Measurements from ENCODE around the gene USP46.

USP46 gene

DNA sequence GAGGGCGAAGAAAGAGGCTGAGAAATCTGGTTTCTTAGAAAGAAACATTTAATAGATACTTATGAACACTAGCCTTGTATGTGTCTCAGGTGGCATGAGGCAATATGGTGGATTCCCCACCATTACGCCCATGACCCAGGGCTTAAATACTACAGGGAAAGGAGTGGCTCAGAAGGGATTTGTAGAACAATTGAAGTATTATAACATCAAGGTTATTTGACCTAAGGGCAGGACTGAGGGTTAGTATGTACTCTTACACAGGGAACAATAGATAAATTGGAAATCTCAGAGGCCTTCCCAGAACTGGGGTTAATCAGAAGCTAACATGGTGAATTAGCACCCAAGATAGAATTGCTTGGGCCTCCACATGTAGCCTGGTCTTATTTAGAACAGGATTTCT, 11.0 kb upstream of the USP46 start:
- no peaks in the 10 kb centered on the region for H3K4me1 Mint-ChIP-seq (ENCODE audit: low read depth in 2 of 2)
- H3K27ac Mint-ChIP-seq = no peak overlapping the region
- DNase-seq (no peak), ATAC-seq (replicated peaks) (no peak)
- H3K4me3 Mint-ChIP-seq = no peak overlapping the region
- H3K36me3 Mint-ChIP-seq (ENCODE audit: insufficient read depth) = peaks cover 3% of the 10 kb centered on the region
- peaks cover 36 to 49% of the 10 kb centered on the region in 2 donors for H3K27me3 Mint-ChIP-seq
- H3K9me3 Mint-ChIP-seq = no peaks in the 10 kb centered on the region

DNA sequence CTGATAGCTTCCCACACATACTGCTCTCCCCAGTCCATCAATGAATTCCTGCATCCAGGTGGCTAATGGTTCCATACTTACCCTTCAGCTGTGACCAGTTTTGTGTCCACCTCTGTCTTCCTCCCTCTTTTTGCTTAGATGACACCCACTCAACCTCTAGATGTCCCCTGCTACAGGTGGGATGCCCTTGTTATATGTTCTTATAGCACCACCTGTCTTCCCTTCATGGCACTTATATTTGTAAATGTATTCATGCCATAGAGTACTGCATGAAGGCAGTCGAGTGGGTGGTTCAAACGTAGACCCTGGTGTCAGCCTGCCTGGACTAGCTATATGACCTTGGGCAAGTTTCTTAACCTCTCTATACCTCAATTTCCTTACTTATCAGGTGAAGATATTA, 6.5 kb upstream of the USP46 start:
- H3K9me3 Mint-ChIP-seq = no peaks in the 10 kb centered on the region
- H3K4me3 Mint-ChIP-seq = no peak overlapping the region
- no peaks in the 10 kb centered on the region for H3K36me3 Mint-ChIP-seq (ENCODE audit: insufficient read depth)
- H3K27ac Mint-ChIP-seq = no peak overlapping the region
- H3K27me3 Mint-ChIP-seq = peaks cover 28 to 37% of the 10 kb centered on the region in 2 donors
- DNase-seq (no peak), ATAC-seq (replicated peaks) (peak; percentile 65)
- peaks cover 2 to 4% of the 10 kb centered on the region in 2 donors for H3K4me1 Mint-ChIP-seq (ENCODE audit: low read depth in 2 of 2)

DNA sequence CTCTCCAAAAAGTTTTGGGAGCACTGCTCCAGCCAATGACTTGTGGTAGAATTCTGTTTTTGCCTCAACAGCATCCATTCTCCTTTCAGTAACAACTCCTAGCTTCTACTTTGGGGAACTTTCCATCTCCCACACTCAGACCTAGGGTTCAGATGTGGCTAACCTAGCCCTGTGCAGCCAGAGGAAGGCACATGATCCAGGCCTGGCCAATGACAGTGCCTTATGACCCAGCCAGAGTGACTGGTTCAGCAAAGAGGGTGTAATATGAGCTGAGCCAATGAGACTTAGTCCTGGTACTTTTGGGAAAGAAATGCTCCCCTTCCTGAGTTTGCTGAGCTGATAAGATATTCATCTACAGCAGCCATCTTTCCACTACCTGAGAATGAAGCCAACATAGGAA, 5.4 kb upstream of the USP46 start:
- DNase-seq = no peak
- Mint-ChIP-seq H3K4me1 (ENCODE audit: low read depth in 2 of 2) (peaks cover 8 to 9% of the 10 kb centered on the region in 2 donors), H3K9me3 (no peaks in the 10 kb centered on the region), H3K4me3 (no peak overlapping the region), H3K27ac (no peak overlapping the region), H3K36me3 (ENCODE audit: insufficient read depth) (no peaks in the 10 kb centered on the region), H3K27me3 (peaks cover 19 to 26% of the 10 kb centered on the region in 2 donors)
- ATAC-seq (replicated peaks) = no peak

DNA sequence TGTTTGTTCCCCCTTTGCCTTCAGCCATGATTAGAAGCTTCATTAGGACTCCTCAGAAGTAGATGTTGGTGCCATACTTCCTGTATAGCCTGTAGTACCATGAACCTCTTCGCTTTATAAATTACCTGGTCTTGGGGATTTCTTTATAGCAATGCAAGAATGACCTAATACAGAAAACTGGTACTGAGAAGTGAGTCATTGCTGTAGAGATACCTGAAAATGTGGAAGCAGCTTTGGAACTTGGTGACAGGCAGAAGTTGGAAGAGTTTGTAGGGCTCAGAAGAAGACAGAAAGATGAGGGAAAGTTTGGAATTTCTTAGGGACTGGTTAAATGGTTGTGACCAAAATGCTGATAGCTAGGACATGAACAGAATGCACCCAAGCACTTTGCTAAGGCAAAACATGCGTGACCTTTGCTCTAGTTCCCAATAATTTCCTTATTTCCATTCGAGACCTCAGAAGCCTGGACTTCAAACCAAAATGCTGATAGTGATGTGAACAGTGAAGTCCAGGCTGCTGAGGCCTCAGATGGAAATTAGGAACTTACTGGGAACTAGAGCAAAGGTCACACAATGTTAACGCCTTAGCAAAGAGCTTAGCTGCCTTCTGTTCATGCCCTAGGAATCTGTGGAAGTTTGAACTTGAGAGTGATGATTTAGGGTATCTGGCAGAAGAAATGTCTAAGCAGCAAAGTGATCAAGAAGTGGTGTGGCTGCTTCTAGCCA, 3.0 kb upstream of the USP46 start:
- DNase-seq (no peak), ATAC-seq (replicated peaks) (no peak)
- H3K36me3 Mint-ChIP-seq (ENCODE audit: insufficient read depth) = no peaks in the 10 kb centered on the region
- H3K27me3 Mint-ChIP-seq = peaks cover under 1 to 3% of the 10 kb centered on the region in 2 donors
- H3K4me1 Mint-ChIP-seq (ENCODE audit: low read depth in 2 of 2) = peaks cover 15 to 16% of the 10 kb centered on the region in 2 donors
- no peak overlapping the region for H3K4me3 Mint-ChIP-seq
- no peaks in the 10 kb centered on the region for H3K9me3 Mint-ChIP-seq
- H3K27ac Mint-ChIP-seq = peak overlapping the region in 1 of 2 donors; percentile 21

DNA sequence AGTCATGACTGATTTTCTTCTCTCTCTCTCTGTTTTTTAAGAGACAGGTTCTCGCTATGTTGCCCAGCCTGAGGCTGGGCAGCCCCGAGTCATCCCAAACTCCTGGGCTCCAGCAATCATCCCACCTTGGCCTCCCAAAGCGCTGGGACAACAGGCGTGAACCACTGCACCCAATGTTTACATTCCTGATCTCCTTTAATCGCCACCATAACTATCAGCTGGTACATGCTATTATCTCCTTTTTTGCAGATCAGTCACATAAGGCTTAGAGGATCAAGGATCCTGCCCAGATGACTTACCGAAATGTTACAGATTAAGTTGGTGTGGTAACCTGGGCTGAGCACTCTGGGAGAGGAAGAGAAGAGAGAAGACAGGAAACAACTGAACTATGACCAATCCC, 1.5 kb upstream of the USP46 start:
- no peaks in the 10 kb centered on the region for H3K36me3 Mint-ChIP-seq (ENCODE audit: insufficient read depth)
- no peaks in the 10 kb centered on the region for H3K27me3 Mint-ChIP-seq
- peak overlapping the region; percentile 85 to 86 for H3K4me3 Mint-ChIP-seq
- H3K27ac Mint-ChIP-seq = peak overlapping the region in 1 of 2 donors; percentile 87
- H3K4me1 Mint-ChIP-seq (ENCODE audit: low read depth in 2 of 2) = peaks cover 20 to 21% of the 10 kb centered on the region in 2 donors
- ATAC-seq (replicated peaks) (no peak), DNase-seq (no peak)
- no peaks in the 10 kb centered on the region for H3K9me3 Mint-ChIP-seq

DNA sequence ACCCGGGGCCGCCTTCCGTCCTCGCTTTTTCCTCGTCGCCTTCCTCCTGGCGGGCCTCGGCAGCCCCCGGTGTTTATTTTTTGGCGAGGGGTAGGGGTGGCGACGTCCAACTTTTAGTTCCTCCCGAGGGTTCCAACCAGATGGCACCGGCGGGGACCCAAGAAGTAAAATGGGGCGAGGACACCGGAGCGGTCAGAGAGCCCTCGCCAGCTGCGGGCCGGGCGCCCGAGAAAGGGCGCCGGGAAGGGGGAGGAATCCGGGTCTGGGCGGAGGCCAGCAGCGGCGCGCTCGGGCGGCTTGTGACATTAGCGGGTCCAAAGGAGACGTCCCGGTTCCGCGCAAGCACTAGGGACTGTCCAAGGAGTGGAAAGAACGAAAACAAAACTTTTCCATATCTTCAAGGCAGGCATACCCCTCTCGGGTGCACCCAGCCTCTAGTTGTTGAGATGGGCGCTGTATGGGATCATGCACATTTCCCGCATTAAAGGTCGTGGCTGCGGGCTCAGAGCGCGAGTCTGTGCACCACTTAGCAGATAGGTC, 691 bp upstream of the USP46 start:
- H3K27ac Mint-ChIP-seq = peak overlapping the region; percentile 85 to 87
- peak overlapping the region; percentile 85 to 86 for H3K4me3 Mint-ChIP-seq
- no peaks in the 10 kb centered on the region for H3K36me3 Mint-ChIP-seq (ENCODE audit: insufficient read depth)
- H3K27me3 Mint-ChIP-seq = no peaks in the 10 kb centered on the region
- peak in 1 of 3 experiments; percentile 3 for DNase-seq
- no peaks in the 10 kb centered on the region for H3K9me3 Mint-ChIP-seq
- peak; percentile 22 for ATAC-seq (replicated peaks)
- H3K4me1 Mint-ChIP-seq (ENCODE audit: low read depth in 2 of 2) = peaks cover 20 to 23% of the 10 kb centered on the region in 2 donors

DNA sequence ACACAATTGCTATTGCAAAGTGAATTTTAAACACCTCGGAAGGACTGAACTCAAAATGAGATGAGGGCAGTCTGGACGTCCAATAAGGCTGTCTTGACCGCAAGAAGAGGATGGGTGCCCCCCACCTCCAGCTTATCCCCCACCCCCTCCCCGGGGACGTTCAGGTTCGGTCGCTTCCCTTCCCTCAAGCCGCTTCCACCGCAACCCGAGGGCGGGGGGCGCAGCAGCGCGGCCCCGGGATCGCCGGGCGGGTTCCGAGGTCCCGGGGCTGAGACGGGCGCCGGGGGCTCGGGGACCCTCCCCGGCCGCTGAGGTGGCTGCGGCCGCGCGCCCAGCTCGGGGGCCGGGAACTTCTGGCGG, 480 bp downstream of the USP46 start:
- H3K27ac Mint-ChIP-seq = peak overlapping the region; percentile 62 to 87
- no peaks in the 10 kb centered on the region for H3K9me3 Mint-ChIP-seq
- ATAC-seq (replicated peaks) (peak; percentile 9), DNase-seq (peak in 1 of 3 experiments; percentile 3)
- no peaks in the 10 kb centered on the region for H3K27me3 Mint-ChIP-seq
- H3K4me1 Mint-ChIP-seq (ENCODE audit: low read depth in 2 of 2) = peaks cover 20 to 23% of the 10 kb centered on the region in 2 donors
- no peaks in the 10 kb centered on the region for H3K36me3 Mint-ChIP-seq (ENCODE audit: insufficient read depth)
- peak overlapping the region; percentile 85 to 86 for H3K4me3 Mint-ChIP-seq

DNA sequence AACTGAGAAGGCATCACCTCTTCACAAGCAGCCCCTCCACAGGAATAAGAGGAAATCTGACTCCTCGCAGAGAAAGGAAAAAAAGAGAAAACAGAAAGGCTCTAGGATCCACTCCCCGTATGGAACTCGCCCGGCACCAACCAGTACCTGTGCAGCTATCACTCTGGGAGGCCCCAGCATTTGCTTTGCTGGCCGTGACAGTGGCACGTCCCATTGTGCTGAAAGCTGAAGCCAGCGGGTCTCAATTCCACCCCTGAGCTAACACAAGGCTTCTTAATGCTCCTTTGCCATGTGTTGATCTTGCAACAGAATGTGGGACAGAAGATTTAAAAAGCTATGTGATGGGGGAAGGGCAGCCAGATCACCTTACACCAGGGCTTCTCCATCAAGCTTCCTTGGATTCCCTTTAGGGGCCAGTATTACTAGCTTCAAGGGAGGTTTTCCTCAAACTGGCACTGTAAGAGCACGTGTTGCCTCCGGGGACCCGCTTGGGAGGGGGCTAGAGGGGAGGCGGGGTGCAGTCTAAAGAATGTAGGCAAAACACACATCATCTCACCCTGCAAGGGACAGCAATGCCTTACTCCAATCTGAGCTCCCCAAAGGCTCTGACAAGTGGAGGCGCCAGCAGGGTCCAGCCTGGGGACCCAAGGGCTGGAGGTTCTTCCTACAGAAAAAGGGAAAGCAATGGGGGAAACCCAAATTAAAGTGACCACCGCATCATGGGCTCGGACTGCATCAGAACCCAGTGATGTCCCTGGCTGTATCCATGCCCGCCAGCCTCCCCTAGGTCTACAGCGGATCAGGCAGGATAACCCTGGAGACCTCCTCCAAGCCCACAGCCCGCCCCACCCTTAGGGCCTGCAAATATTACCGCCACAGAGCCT, 1.2 kb downstream of the USP46 start:
- Mint-ChIP-seq H3K4me1 (ENCODE audit: low read depth in 2 of 2) (peaks cover 21 to 23% of the 10 kb centered on the region in 2 donors), H3K9me3 (no peaks in the 10 kb centered on the region), H3K4me3 (peak overlapping the region; percentile 85 to 86), H3K27me3 (no peaks in the 10 kb centered on the region), H3K36me3 (ENCODE audit: insufficient read depth) (no peaks in the 10 kb centered on the region), H3K27ac (peak overlapping the region; percentile 62 to 87)
- DNase-seq (peak in 1 of 3 experiments; percentile 1), ATAC-seq (replicated peaks) (no peak)

DNA sequence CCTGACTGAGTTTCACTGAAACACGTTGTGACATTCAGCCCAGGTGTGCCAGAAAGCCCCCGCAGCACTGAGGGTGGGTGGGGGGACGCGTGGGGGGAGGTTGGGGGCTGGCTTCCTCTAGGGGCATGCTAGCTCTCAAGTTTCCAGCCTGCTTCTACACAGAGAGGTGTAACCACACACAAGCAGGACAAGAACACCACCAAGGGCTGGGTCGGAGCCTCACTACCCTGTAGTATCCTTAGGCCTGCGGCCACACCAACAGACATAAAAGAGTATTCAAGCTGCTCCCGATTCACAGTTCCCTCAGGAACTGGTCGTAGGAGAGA, 1.8 kb downstream of the USP46 start:
- H3K4me1 Mint-ChIP-seq (ENCODE audit: low read depth in 2 of 2) = peaks cover 23% of the 10 kb centered on the region in 2 donors
- no peak overlapping the region for H3K27ac Mint-ChIP-seq
- H3K4me3 Mint-ChIP-seq = peak overlapping the region; percentile 85 to 86
- ATAC-seq (replicated peaks) (no peak), DNase-seq (no peak)
- H3K36me3 Mint-ChIP-seq (ENCODE audit: insufficient read depth) = no peaks in the 10 kb centered on the region
- no peaks in the 10 kb centered on the region for H3K27me3 Mint-ChIP-seq
- no peaks in the 10 kb centered on the region for H3K9me3 Mint-ChIP-seq

DNA sequence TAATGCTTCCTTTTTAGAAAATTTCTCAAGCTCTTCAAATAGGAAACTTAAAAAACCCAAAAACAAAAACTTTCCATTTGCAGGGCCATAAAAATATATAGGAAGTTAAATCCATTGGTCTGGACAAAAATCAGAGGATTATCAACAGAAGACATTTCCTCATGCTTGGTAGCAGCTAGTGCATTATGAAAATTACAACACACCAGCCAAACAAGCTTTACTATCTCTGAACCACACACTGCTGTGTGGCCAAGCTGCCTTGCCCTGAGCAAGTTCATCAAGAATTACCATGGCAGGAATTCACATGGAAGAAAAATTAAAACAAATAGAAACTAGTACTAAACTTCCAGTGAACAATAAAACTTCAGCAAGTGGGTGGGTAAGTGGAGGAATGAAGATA, 3.6 kb downstream of the USP46 start:
- no peak for ATAC-seq (replicated peaks)
- no peaks in the 10 kb centered on the region for H3K9me3 Mint-ChIP-seq
- H3K36me3 Mint-ChIP-seq (ENCODE audit: insufficient read depth) = no peaks in the 10 kb centered on the region
- H3K4me1 Mint-ChIP-seq (ENCODE audit: low read depth in 2 of 2) = peaks cover 24 to 26% of the 10 kb centered on the region in 2 donors
- H3K27ac Mint-ChIP-seq = no peak overlapping the region
- no peaks in the 10 kb centered on the region for H3K27me3 Mint-ChIP-seq
- no peak for DNase-seq
- no peak overlapping the region for H3K4me3 Mint-ChIP-seq

DNA sequence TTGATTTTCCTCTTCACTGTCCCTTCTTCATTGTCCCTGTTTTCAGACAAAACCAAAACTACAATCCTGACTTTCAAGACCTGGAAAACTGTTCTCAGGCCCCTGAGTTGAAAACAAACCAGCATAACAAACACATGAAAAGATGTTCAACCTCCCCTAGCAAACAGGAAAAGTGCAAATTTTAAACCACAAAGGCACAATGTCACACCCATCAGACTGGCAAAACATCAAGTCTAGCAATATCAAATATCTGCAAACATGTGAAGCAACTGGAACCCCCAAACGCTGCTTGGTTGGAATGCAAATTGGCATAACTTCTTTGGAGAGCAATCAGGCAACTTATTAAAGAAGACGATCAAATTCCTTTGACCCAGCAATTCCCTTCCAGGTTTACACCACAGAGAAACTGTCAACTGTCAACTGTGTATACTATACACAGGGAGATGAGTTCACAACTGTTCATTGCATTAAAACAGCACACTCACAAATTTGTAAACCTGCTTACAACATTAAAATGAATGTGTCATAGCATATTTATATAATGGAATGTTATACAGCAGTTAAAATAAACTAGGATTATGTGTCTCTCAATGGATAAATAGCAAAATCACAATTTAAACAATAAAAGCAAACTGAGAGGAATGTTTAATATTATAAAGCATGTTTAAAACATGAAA, 7.0 kb downstream of the USP46 start:
- Mint-ChIP-seq H3K27me3 (no peaks in the 10 kb centered on the region), H3K4me1 (ENCODE audit: low read depth in 2 of 2) (peaks cover 18 to 24% of the 10 kb centered on the region in 2 donors), H3K4me3 (no peak overlapping the region), H3K27ac (peak overlapping the region in 1 of 2 donors; percentile 9), H3K36me3 (ENCODE audit: insufficient read depth) (no peaks in the 10 kb centered on the region), H3K9me3 (no peaks in the 10 kb centered on the region)
- DNase-seq (no peak), ATAC-seq (replicated peaks) (no peak)

DNA sequence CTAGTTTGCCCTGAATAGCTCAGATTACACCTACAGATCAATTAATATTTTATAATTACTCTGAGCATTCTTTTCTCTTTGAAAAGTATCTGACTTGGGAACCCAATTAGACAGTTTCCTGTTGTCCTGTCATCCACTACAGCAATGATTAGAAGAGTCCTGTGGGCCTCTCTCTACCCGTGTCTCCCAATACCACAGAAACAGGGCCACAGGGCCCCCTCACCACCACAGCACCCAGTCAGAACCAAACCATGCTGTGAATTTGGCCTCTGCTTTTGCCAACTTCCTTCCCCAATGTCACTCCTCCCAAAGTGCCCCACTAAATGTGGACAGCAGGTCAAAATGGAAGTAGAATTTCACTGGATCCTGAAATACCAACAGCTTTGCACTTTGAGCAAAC, 10.3 kb downstream of the USP46 start:
- DNase-seq (no peak), ATAC-seq (replicated peaks) (no peak)
- no peaks in the 10 kb centered on the region for H3K9me3 Mint-ChIP-seq
- no peaks in the 10 kb centered on the region for H3K36me3 Mint-ChIP-seq (ENCODE audit: insufficient read depth)
- no peak overlapping the region for H3K4me3 Mint-ChIP-seq
- no peaks in the 10 kb centered on the region for H3K27me3 Mint-ChIP-seq
- peaks cover 15 to 28% of the 10 kb centered on the region in 2 donors for H3K4me1 Mint-ChIP-seq (ENCODE audit: low read depth in 2 of 2)
- H3K27ac Mint-ChIP-seq = no peak overlapping the region

DNA sequence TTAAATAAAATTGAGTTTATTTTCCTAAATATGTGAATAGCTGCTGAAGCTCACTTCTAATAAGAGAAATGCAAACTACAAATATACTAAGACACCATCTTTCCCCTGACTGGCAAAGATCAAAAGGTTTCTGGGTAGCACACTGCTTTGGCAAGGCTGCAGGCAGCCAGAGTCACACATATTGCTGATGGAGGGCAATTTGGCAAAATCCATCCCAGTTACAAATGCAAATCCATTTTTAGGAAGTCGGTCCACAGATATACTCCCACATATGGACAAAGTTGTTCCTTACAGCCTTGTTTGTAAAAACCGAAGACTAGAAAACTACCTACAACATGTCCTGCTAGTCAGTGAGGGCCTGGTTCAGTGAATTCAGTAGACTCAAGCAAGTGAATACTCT, 12.4 kb downstream of the USP46 start:
- H3K4me1 Mint-ChIP-seq (ENCODE audit: low read depth in 2 of 2) = peaks cover 23 to 32% of the 10 kb centered on the region in 2 donors
- H3K27me3 Mint-ChIP-seq = no peaks in the 10 kb centered on the region
- DNase-seq = no peak

More for the DNA sequence above, 12.4 kb downstream of the USP46 start:
- Mint-ChIP-seq H3K36me3 (ENCODE audit: insufficient read depth) (no peaks in the 10 kb centered on the region), H3K9me3 (no peaks in the 10 kb centered on the region), H3K4me3 (no peak overlapping the region), H3K27ac (no peak overlapping the region)
- no peak for ATAC-seq (replicated peaks)

Data from effector memory CD8-positive, alpha-beta T cell (primary cell).